Mucosa of descending colon (tissue), 3 donors: ENCODE results near the gene ZNF133. TPM values are rescaled to one million over a fixed set of nuclear protein-coding genes. Genes with fewer than 3 reads are reported as not detected.

Experiments used
- ATAC-seq: fragments of 200-7000 bp; cut with Tn5 transposase; one replicate; pipeline ENCODE4 v1.9.1; 2020; ENCODE audit warnings: mild to moderate bottlenecking, moderate library complexity
- DNase-seq, 3 donors: peaks; one replicate each; pipeline ENCODE4 v3.0.0-alpha.2; 2020
- H3K36me3 ChIP-seq: fragments of 200-600 bp; one replicate; pipeline ENCODE4 v1.8.0; 2021; ENCODE audit warnings: low read depth, mild to moderate bottlenecking
- H3K4me1 ChIP-seq: fragments of 200-600 bp; one replicate; pipeline ENCODE4 v1.8.0; 2021; ENCODE audit warnings: low read depth, mild to moderate bottlenecking
- H3K4me3 ChIP-seq: fragments of 200-600 bp; one replicate; pipeline ENCODE4 v1.8.0; 2021; ENCODE audit warnings: mild to moderate bottlenecking
- H3K9me3 ChIP-seq: fragments of 200-600 bp; one replicate; pipeline ENCODE4 v1.8.0; 2021; ENCODE audit warnings: mild to moderate bottlenecking
- intact Hi-C, 2 donors: fragments of 100-400 bp; cut with DNase I in 1 of 2; cut with micrococcal nuclease in 1 of 2; formaldehyde crosslinking; loops; one replicate each; pipeline versions ENCODE4 v1.11.0 to v1.11.1; 2022; cut with DNase I, micrococcal nuclease
- total RNA-seq, 3 donors: library from RNA; stranded (reverse); fragmentation: NEBNext Ultra II Directional in 2 of 3; extraction: Animal tissue kit (Norgen Biotek cat#: 25700) in 2 of 3; gene quantifications; one replicate each; pipeline versions ENCODE4 v1.2.1 to v1.2.4, GENCODE V29; 2021 to 2023
- TF ChIP-seq, protein P1 (sequence below): fragments of 200-600 bp; IDR thresholded peaks from one replicate; pipeline ENCODE4 v1.8.0; 2022; ENCODE audit warnings: antibody characterized with exemption, mild to moderate bottlenecking
- donor health status: DM: no; HTN: no; CAD: no; lungs with moderate emphysema.
- donor health status: DM: no; HTN: no; CAD: no.
- donor health status: DM: no; HTN: yes; CAD: no.

Gene ZNF133
- total RNA-seq, 3 donors from 2014 or later: 6.1 to 14.3 (median 11.8) TPM

DNA sequence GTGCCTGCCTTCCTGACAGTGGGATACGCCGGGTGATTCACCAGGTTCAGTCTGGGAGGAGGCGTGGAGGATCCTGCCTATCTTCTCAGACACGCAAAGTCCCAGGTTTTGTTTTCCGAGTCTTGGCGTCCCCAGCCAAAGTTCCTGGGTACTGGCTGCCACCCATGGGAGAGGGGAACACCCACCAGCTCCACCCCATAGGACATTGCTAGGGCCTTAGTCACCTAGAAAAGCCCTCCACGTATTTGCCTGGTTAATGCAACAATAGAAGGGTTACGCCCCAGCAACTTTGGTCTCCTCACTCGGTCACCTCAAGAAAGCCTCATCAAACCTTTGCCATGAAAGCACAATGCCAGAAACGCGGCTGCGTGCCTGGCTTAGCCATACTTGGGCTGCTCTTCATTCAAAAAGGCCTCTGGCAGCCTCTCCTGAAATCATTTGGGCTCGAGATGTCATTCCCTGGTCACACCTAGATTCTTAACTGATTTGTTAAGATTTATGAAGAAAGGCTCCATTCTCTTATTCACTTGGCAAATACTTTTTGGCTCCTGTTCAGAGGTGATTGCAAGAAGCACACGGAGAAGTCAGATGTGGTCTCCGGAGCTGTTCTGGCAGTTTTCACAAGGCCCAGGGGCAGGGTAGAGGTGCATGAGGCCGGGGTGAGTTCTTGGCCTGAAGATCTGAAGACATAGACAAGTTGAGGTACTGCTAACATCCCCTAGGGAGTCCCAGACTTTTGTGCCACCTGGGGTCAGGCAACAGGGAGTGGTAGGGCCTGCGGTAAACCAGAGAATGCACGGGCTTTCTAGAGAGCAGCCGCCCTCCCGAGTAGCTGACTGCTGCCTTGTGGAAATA lies 35.5 kb upstream of the ZNF133 start:
- ATAC-seq: no peak
- H3K4me1 ChIP-seq: no peaks in the 10 kb centered on the region
- intact Hi-C loops: no loop called here
- H3K9me3 ChIP-seq: no peaks in the 10 kb centered on the region
- H3K4me3 ChIP-seq: no peak overlapping the region
- no peak for DNase-seq
- H3K36me3 ChIP-seq: no peaks in the 10 kb centered on the region
- TF ChIP-seq, protein P1, sequence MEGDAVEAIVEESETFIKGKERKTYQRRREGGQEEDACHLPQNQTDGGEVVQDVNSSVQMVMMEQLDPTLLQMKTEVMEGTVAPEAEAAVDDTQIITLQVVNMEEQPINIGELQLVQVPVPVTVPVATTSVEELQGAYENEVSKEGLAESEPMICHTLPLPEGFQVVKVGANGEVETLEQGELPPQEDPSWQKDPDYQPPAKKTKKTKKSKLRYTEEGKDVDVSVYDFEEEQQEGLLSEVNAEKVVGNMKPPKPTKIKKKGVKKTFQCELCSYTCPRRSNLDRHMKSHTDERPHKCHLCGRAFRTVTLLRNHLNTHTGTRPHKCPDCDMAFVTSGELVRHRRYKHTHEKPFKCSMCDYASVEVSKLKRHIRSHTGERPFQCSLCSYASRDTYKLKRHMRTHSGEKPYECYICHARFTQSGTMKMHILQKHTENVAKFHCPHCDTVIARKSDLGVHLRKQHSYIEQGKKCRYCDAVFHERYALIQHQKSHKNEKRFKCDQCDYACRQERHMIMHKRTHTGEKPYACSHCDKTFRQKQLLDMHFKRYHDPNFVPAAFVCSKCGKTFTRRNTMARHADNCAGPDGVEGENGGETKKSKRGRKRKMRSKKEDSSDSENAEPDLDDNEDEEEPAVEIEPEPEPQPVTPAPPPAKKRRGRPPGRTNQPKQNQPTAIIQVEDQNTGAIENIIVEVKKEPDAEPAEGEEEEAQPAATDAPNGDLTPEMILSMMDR: no peak

DNA sequence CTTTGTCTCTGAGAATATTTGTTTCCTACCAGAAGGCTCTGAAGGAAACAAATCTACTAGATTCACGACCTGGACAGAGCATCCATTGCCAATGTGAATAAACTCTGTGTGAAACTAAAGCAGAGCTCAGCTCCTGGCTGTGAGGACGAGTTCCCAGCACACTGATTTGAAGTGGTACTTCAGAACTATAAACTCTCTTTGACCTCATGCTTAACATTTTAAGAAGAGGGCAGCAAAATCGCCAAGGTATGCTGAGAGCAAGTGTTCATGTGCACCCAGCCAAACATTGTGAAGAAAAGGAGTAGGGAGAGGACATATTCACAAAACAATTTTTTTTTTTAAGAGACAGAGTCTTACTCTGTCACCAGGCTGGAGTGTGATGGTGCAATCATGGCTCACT lies 33.7 kb upstream of the ZNF133 start:
- TF ChIP-seq, protein P1: no peak
- Histone ChIP-seq H3K4me1 (no peaks in the 10 kb centered on the region), H3K9me3 (no peaks in the 10 kb centered on the region), H3K4me3 (no peak overlapping the region), H3K36me3 (no peaks in the 10 kb centered on the region)
- ATAC-seq (no peak), DNase-seq (no peak)
- intact Hi-C loops: no loop called here

DNA sequence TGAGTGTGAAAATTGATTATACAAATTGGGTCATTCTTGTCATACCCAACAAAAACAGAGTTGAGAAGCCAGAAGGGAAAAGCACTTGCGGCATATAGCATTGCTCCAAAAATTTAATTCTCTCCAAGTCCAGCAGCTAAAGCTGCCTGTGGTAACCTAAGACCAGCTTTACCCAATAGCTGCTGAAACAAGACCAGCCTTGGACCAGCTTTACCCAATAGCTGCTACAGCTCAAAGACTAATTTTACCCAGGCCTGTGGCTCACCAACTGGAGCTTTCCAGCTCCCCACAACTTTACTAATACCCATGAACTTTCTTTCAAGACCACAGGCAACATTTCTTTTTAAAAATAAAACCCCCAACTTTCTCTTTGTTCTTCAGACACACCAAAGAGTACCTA lies 32.8 kb upstream of the ZNF133 start:
- intact Hi-C loops: no loop called here
- ATAC-seq (no peak), DNase-seq (no peak)
- Histone ChIP-seq H3K4me1 (no peaks in the 10 kb centered on the region), H3K9me3 (no peaks in the 10 kb centered on the region), H3K4me3 (no peak overlapping the region), H3K36me3 (no peaks in the 10 kb centered on the region)
- TF ChIP-seq, protein P1: no peak

DNA sequence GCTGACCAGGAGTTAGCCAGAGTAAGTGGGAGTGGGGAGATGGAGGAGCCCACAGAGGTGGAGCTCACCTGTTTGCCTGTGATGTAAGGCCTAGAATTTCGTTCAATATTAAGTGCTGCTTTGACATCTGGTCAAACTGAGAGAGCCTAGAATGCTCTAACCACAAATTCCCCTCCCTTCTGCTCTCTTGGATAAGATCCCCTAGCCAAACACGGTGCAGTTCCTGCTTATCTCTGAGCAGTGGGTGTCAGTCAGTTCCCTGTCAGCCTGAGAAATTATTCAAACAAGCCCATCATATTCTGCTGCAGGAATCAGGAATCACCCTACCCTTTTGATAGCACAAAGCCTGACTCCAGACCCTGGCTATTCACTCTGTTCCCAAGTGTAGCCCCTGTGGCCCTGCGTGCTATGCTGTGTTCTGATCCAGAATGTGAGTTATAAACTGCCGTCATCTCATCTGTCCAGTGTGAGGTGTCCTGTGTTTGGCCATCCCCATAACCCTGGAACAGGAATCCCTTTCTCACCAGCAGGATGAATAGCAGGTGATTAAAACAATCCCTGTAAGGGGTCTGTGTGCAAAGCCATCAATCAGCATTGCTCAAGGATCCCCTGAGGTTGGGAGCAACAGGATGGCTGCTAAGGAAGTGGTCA lies 31.8 kb upstream of the ZNF133 start:
- ATAC-seq (no peak), DNase-seq (no peak)
- TF ChIP-seq, protein P1: no peak
- Histone ChIP-seq H3K4me1 (no peaks in the 10 kb centered on the region), H3K9me3 (no peaks in the 10 kb centered on the region), H3K4me3 (no peak overlapping the region), H3K36me3 (no peaks in the 10 kb centered on the region)
- intact Hi-C loops: no loop called here

DNA sequence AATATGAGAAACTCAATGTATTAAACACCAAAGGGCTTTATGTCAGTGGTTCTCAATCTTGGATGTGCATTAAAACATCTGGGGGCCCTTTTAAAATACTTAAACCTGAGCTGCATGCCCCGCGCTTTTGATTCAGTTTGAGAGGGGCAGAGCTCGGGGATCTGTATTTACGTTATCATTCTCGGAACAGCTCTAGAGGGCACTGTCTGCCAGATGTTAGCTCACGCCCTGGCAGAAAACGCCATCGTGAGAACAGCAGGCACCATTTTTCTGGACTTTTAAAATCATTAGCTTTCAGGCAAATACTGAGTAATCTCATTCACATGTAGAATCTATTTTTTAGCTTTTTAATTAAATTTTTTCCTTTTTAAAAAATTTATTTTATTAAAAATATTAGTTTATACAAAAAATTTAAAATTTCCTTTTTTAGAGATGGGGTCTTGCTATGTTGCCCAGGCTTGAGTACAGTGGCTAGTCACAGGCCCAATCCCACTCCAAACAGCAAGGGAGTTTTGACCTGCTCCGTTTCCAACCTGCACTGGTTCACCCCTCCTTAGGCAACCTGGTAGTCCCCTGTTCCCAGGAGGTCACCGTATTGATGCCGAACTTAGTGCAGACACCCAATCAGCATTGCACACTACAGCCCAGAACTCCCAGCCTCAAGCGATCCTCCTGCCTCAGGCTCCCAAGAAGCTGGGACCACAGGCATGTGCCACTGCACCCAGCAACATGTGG lies 30.0 kb upstream of the ZNF133 start:
- TF ChIP-seq, protein P1: no peak
- no peak for ATAC-seq
- Histone ChIP-seq H3K9me3 (no peaks in the 10 kb centered on the region), H3K4me3 (no peak overlapping the region), H3K36me3 (no peaks in the 10 kb centered on the region), H3K4me1 (no peaks in the 10 kb centered on the region)
- no peak for DNase-seq
- intact Hi-C loops: no loop called here
